ENCODE measurements around the gene DNAAF5.

The DNAAF5 gene

DNA sequence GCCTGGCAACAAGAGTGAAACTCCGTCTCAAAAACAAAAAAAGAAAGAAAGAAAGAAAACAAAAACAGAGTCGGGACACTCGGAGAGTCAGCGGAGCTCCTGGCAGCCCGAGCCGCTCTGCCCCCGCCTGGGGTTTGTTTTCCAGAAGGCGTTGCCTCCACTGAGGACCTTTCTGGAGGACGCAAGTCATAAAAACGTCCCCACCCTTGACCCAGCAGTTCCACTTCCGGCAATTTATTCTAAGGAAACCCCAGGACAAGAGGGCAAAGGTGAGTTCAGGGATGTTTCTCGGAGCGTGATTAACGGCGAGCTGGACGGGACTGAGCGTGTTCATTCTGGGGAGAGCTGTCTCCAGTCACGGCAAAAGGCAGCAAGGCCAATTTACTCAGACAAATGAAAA, 78.8 kb downstream of the DNAAF5 start:
- DNase-seq (ENCODE audit: low read depth in 3 of 3): no peak

DNA sequence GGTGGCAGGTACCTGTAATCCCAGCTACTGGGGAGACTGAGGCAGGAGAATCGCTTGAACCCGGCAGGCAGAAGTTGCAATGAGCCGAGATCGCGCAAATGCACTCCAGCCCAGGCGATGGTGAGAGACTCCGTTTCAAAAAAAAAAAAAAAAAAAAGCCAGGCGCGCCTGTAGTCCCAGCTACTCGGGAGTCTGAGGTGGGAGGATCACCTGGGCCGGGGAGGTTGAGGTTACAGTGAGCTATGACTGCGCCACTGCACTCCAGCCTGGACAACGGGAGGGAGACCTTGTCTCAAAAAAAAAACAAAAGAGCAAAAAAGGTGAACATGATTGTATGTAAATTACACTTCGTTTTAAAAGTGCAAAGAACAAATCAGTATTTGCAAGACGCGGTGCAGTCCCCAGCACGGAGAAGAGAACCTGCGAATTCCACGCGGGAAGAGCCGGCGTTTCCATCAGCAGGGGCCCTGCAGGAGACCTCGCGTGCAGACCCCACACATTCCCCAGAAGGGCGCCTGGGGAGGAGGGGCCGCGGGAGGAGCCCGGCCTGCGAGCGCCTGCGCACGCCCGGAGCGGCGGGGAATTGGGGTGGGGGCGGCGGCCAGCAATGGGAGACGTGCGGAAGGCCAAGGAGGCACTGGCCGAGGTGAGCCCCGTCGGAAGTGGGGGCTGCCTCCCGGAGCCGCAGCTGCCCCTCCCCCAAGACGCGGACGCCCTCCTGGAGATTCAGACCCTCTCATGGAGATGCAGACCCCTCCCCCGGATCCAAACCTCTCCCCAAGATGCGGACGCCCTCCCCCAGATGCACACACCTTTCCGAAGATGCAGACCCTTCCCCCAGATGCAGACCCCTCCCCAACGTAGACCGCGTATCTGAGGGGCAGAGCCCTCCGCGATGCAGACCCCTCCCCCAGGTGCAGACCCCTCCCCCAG, 89.1 kb downstream of the DNAAF5 start:
- peak in 1 of 3 experiments; percentile 33 for DNase-seq (ENCODE audit: low read depth in 3 of 3)

DNA sequence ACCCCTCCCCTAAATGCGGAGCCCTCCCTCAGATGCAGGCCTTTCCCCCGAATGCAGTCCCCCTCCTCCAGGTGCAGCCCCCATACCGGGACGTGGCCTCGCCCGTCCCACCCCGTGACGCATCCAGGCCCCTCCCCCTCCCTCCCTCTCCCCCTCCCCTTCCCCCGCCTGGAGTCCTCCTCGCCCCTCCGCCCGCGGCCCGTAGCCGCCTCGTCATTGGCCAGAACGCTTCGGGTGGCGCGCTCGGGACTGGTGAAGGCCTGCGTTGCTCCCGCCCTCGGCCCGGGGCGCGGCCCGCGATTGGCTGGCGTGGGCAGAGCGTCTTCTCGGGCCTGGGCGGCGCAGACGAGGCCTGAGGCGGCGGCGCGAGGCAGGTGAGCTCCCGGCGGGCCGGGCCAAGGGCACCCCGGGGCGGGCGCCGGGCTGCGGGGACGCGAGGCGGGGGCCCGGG, 89.8 kb downstream of the DNAAF5 start:
- DNase-seq (ENCODE audit: low read depth in 3 of 3): peak; percentile 87 to 97 (median 89)

GRCh38 chr7:816751-817671, 90.5 kb downstream of the DNAAF5 start:
- DNase-seq (ENCODE audit: low read depth in 3 of 3): peak in 1 of 3 experiments; percentile 66

GRCh38 chr7:818031-818699, 91.7 kb downstream of the DNAAF5 start:
- no peak for DNase-seq (ENCODE audit: low read depth in 3 of 3)

DNA sequence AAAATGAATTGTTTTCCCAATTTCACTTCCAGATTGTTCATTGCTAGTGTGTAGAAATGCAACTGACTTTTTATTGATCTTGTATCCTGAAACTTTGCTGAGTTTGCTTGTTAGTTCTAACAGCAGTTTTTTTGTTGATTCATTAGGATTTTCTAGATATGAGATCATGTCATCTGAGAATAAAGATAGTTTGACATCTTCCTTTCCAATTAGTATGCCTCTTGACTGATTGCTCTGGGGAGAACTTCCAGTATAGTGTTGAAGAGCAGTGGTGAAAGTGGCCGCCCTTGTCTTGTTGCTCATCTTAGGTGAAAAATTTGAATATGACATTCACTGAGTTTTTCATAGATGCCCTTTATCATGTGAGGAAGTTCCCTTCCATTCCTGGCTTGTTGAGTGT, 93.8 kb downstream of the DNAAF5 start:
- DNase-seq (ENCODE audit: low read depth in 3 of 3): no peak

DNA sequence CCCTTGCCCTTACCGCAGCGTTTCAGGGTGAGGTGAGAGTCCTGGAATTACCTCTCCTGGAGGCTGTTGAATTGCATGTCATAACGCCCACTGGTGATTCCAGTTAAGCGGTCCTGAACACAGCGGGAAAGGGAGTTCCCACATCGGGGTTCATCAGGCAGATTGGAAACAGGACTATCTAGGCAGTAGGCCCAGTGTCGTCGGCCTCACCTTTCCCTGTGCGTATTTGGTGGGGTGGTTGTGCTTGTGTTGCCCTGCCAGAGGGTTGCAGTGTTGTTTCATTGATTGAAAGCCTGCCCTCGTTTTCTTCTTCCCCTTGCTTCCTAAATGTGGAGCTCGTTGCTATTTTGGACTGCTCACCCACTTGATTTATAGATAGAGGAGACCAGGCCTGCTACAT, 95.2 kb downstream of the DNAAF5 start:
- no peak for DNase-seq (ENCODE audit: low read depth in 3 of 3)

GRCh38 chr7:822692-823276, 96.3 kb downstream of the DNAAF5 start:
- DNase-seq (ENCODE audit: low read depth in 3 of 3): no peak

DNA sequence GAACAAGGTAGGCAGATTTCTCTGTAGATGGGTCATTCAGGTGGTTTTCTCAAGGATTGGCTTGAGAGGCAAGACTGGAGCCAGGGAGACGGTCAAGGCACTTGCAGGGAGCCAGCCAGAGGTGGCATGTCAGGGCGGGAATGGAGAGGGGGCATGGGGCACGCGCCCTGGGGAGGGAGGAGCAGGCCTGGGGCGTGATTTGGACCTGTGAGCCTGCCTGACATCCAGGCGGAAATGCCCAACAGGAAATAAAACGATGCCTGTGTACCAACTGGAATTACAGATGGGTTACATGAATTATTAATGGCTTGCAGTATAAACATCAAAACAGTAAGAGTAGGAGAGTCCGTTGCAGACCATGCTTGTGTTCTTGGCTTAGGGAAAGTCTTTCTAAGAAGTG, 97.2 kb downstream of the DNAAF5 start:
- DNase-seq (ENCODE audit: low read depth in 3 of 3): no peak

GRCh38 chr7:824081-824480, 97.6 kb downstream of the DNAAF5 start:
- no peak for DNase-seq (ENCODE audit: low read depth in 3 of 3)

DNA sequence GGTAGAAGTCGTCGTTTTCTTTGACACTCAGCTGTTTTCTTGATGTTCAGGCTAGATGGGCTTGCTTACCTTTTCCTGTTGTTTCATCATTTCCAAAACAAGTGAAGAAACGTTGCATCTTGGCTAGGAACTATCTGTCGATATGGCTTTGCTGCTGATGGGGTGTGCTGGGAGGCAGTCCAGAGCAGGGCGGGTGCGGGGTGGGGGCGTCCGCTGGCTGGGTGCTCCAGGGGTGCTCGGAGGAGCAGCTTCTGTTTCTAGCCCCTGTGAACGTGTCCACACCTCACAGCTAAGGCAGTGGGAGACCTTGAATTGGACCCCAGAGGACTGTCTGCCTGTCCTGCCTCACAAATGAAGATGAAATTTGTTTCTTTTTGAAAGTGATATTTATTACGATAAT, 98.2 kb downstream of the DNAAF5 start:
- DNase-seq (ENCODE audit: low read depth in 3 of 3): no peak

DNA sequence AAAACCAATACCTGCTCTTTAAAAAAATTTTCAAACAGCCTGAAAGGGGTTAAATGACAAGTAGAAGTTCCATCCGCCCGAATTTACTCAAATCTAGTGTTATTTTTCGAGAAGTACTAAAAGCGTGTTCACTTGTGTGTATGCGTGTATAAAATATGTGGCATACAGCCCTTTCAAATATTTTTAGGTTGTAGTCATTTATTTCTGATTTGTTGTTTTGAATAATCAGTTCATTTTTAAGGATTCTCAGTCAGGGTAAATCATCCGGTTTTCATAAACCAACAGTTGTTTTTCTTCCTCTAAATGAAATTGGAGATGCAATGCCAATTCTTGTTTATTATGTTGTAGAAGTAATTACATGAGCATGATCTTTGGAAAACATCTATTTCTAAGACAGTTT, 98.9 kb downstream of the DNAAF5 start:
- DNase-seq (ENCODE audit: low read depth in 3 of 3): no peak

DNA sequence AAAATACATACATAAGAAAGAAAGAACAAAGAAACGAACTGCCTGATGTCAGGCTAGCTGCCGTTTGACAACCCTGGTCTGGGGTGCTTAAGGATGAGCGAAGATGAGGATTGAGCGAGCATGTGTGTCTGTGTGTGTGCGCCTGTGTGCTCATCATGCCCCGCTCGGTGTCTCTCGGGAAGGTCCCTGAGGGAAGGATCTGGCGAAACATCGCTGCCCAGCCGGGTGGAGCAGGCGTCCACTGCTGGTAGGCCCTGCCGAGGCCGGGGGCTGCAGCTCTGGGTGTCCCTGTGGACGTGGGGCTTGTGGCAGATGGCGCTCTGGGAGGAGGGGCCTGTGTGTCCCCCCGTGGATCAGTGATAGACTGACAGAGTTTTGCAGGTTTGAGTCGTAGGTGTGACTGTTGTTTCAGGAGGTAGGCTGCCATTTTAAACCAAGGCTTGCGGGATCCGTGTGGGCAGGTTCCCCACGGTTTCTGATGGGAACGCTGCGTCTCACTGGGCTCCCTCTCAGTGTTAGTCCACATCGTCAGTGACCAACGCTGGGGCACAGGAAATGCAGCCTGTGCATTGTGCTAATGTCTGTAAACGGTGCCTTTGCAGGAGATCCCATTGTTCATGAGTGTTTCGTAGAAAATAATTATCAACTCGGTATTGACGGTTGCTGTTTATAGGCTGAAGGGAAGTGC, 99.9 kb downstream of the DNAAF5 start:
- no peak for DNase-seq (ENCODE audit: low read depth in 3 of 3)

DNA sequence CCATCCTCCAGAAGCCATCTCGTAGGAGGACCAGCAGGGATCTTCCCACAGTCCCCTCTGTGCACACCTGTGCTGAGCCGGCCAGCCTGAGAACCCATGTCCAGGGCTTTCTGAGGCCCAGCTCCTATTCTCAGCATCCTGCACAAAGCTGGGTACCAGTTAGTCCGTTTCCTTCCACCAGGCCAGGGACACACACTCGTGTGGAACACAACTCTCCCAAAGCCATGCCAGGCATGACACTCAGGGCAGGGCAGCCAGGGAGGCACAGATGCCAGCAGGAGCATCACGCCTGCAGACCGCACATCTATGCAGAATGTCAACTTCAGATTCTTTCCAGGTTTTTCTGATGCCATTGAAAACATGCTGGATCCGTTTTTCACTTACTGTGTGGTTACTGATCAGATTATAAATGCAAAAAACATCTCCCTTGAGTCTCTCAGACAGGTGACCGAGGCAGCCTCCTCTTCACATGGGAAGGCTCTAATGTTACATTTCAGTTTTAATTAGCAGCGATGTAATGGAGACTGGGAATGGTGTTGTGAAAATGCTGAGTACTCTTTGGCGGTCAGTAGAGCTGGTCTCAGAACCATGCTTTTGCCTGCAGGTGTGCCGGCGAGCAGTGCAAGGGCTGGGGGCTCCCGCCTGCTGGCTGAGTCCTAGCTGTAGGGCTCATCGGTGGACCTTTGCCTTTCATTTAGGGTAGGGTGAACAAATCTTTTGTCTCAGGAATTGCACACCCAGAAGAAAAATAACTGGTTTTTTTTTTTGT, 102.5 kb downstream of the DNAAF5 start:
- no peak for DNase-seq (ENCODE audit: low read depth in 3 of 3)

- DNase-seq (ENCODE audit: low read depth in 3 of 3): no peak
Measured at GRCh38 chr7:830069-830468, 103.6 kb downstream of the DNAAF5 start.

GRCh38 chr7:831596-832166, 105.2 kb downstream of the DNAAF5 start:
- DNase-seq (ENCODE audit: low read depth in 3 of 3): no peak

DNA sequence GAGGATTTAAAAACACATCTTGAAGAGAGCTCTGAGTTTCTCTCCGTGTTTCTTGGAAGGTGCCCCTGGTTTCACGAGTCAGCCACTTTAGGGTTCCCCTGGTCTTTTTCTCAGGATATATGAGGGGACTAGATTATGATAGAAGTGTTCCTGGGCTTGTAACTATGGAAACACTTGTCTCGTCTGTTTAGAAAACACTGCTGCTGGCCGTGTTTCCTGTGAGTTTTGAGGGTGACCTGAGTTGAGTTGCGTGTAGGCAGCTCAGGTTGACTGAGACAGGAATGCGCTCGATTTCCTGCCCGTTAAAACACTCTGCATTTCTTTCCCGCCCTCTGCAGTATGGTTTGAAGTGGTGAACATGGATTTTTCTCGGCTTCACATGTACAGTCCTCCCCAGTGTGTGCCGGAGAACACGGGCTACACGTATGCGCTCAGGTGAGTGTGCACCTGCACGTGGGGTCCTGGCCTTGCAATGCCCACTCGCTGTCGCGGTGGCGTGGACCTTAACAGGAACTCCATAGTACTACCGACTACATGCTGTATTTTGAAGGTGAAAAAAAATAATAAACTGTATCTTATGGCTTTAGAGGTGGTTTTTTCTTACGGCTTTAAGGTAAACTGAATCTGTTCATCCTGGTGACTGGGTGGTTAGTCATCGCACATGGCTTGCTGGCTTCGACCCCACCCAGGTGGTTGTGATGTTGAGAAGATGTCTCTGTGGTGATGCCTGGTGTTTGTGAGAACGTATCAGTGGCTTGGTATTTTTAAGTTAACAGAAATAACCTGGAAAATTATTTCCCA, 105.9 kb downstream of the DNAAF5 start, which contains the start of gene SUN1:
Gene SUN1, plus strand, starts transcription at position 310 of the 801 bp plus-strand sequence. Its CDS starts 49 bp downstream, at position 359.
- peak; percentile 52 to 65 (median 53) for DNase-seq (ENCODE audit: low read depth in 3 of 3)

- no peak for DNase-seq (ENCODE audit: low read depth in 3 of 3)
Measured at GRCh38 chr7:832968-833424, 106.5 kb downstream of the DNAAF5 start.

All from stimulated activated CD4-positive, alpha-beta T cell treated with anti-CD3 and anti-CD28 coated beads, TNF-alpha, amount 100 ng/mL, for 24 hours (primary cell).